Measurements from ENCODE around the gene MYH3.

MYH3 gene

GRCh38 chr17:10613775-10614513, 43.2 kb downstream of the MYH3 start:
- H3K9me3 Mint-ChIP-seq = no peaks in the 10 kb centered on the region
- peaks cover 6% of the 10 kb centered on the region for H3K27me3 Mint-ChIP-seq
- H3K36me3 Mint-ChIP-seq (ENCODE audit: low read depth) = no peaks in the 10 kb centered on the region
- peaks cover 4% of the 10 kb centered on the region for H3K4me1 Mint-ChIP-seq (ENCODE audit: low read depth)
- H3K4me3 Mint-ChIP-seq = no peak overlapping the region
- H3K27ac Mint-ChIP-seq = no peak overlapping the region

- H3K36me3 Mint-ChIP-seq (ENCODE audit: low read depth) = no peaks in the 10 kb centered on the region
- H3K9me3 Mint-ChIP-seq = no peaks in the 10 kb centered on the region
- H3K4me3 Mint-ChIP-seq = no peak overlapping the region
- H3K4me1 Mint-ChIP-seq (ENCODE audit: low read depth) = peaks cover 2% of the 10 kb centered on the region
- no peak overlapping the region for H3K27ac Mint-ChIP-seq
- H3K27me3 Mint-ChIP-seq = peaks cover 10% of the 10 kb centered on the region
Measured at GRCh38 chr17:10612957-10613744, 44.0 kb downstream of the MYH3 start.

- Mint-ChIP-seq H3K27ac (no peak overlapping the region), H3K4me3 (no peak overlapping the region), H3K9me3 (no peaks in the 10 kb centered on the region), H3K27me3 (peaks cover 12% of the 10 kb centered on the region), H3K36me3 (ENCODE audit: low read depth) (no peaks in the 10 kb centered on the region), H3K4me1 (ENCODE audit: low read depth) (no peaks in the 10 kb centered on the region)
Measured at GRCh38 chr17:10610884-10611283, 46.2 kb downstream of the MYH3 start.

- no peak overlapping the region for H3K27ac Mint-ChIP-seq
- no peak overlapping the region for H3K4me3 Mint-ChIP-seq
- H3K9me3 Mint-ChIP-seq = no peaks in the 10 kb centered on the region
- peaks cover 11% of the 10 kb centered on the region for H3K27me3 Mint-ChIP-seq
- no peaks in the 10 kb centered on the region for H3K4me1 Mint-ChIP-seq (ENCODE audit: low read depth)
- no peaks in the 10 kb centered on the region for H3K36me3 Mint-ChIP-seq (ENCODE audit: low read depth)
Measured at GRCh38 chr17:10608244-10608643, 48.9 kb downstream of the MYH3 start.

GRCh38 chr17:10606110-10606509, 51.0 kb downstream of the MYH3 start:
- Mint-ChIP-seq H3K27ac (no peak overlapping the region), H3K4me1 (ENCODE audit: low read depth) (no peaks in the 10 kb centered on the region), H3K36me3 (ENCODE audit: low read depth) (no peaks in the 10 kb centered on the region), H3K9me3 (no peaks in the 10 kb centered on the region), H3K4me3 (no peak overlapping the region), H3K27me3 (peaks cover 14% of the 10 kb centered on the region)

- no peaks in the 10 kb centered on the region for H3K4me1 Mint-ChIP-seq (ENCODE audit: low read depth)
- H3K9me3 Mint-ChIP-seq = no peaks in the 10 kb centered on the region
- H3K27ac Mint-ChIP-seq = no peak overlapping the region
- H3K36me3 Mint-ChIP-seq (ENCODE audit: low read depth) = no peaks in the 10 kb centered on the region
- peaks cover 16% of the 10 kb centered on the region for H3K27me3 Mint-ChIP-seq
- no peak overlapping the region for H3K4me3 Mint-ChIP-seq
Measured at GRCh38 chr17:10605221-10605783, 51.8 kb downstream of the MYH3 start.

- H3K4me1 Mint-ChIP-seq (ENCODE audit: low read depth) = no peaks in the 10 kb centered on the region
- H3K27ac Mint-ChIP-seq = no peak overlapping the region
- H3K36me3 Mint-ChIP-seq (ENCODE audit: low read depth) = no peaks in the 10 kb centered on the region
- no peak overlapping the region for H3K4me3 Mint-ChIP-seq
- no peaks in the 10 kb centered on the region for H3K9me3 Mint-ChIP-seq
- H3K27me3 Mint-ChIP-seq = peaks cover 21% of the 10 kb centered on the region
Measured at GRCh38 chr17:10604521-10604920, 52.6 kb downstream of the MYH3 start.

GRCh38 chr17:10603931-10604330, 53.2 kb downstream of the MYH3 start:
- no peaks in the 10 kb centered on the region for H3K36me3 Mint-ChIP-seq (ENCODE audit: low read depth)
- no peaks in the 10 kb centered on the region for H3K9me3 Mint-ChIP-seq
- no peaks in the 10 kb centered on the region for H3K4me1 Mint-ChIP-seq (ENCODE audit: low read depth)
- H3K27ac Mint-ChIP-seq = no peak overlapping the region
- H3K4me3 Mint-ChIP-seq = no peak overlapping the region
- H3K27me3 Mint-ChIP-seq = peaks cover 22% of the 10 kb centered on the region

- Mint-ChIP-seq H3K4me1 (ENCODE audit: low read depth) (no peaks in the 10 kb centered on the region), H3K4me3 (no peak overlapping the region), H3K27me3 (peaks cover 17% of the 10 kb centered on the region), H3K9me3 (no peaks in the 10 kb centered on the region), H3K27ac (no peak overlapping the region), H3K36me3 (ENCODE audit: low read depth) (no peaks in the 10 kb centered on the region)
Measured at GRCh38 chr17:10600571-10600970, 56.5 kb downstream of the MYH3 start.

GRCh38 chr17:10598621-10599020, 58.5 kb downstream of the MYH3 start:
- H3K27ac Mint-ChIP-seq = no peak overlapping the region
- peaks cover 28% of the 10 kb centered on the region for H3K27me3 Mint-ChIP-seq
- no peaks in the 10 kb centered on the region for H3K36me3 Mint-ChIP-seq (ENCODE audit: low read depth)
- H3K4me1 Mint-ChIP-seq (ENCODE audit: low read depth) = no peaks in the 10 kb centered on the region
- H3K4me3 Mint-ChIP-seq = no peak overlapping the region
- H3K9me3 Mint-ChIP-seq = no peaks in the 10 kb centered on the region

GRCh38 chr17:10589553-10590145, 67.5 kb downstream of the MYH3 start:
- peaks cover 28% of the 10 kb centered on the region for H3K27me3 Mint-ChIP-seq
- H3K9me3 Mint-ChIP-seq = no peaks in the 10 kb centered on the region
- no peaks in the 10 kb centered on the region for H3K4me1 Mint-ChIP-seq (ENCODE audit: low read depth)
- no peaks in the 10 kb centered on the region for H3K36me3 Mint-ChIP-seq (ENCODE audit: low read depth)
- H3K4me3 Mint-ChIP-seq = no peak overlapping the region
- H3K27ac Mint-ChIP-seq = no peak overlapping the region

GRCh38 chr17:10585529-10585928, 71.6 kb downstream of the MYH3 start:
- Mint-ChIP-seq H3K27ac (no peak overlapping the region), H3K4me3 (no peak overlapping the region), H3K36me3 (ENCODE audit: low read depth) (no peaks in the 10 kb centered on the region), H3K9me3 (no peaks in the 10 kb centered on the region), H3K27me3 (peaks cover 38% of the 10 kb centered on the region), H3K4me1 (ENCODE audit: low read depth) (no peaks in the 10 kb centered on the region)

GRCh38 chr17:10583834-10584233, 73.3 kb downstream of the MYH3 start:
- no peak overlapping the region for H3K27ac Mint-ChIP-seq
- no peaks in the 10 kb centered on the region for H3K4me1 Mint-ChIP-seq (ENCODE audit: low read depth)
- no peaks in the 10 kb centered on the region for H3K9me3 Mint-ChIP-seq
- no peaks in the 10 kb centered on the region for H3K36me3 Mint-ChIP-seq (ENCODE audit: low read depth)
- peaks cover 38% of the 10 kb centered on the region for H3K27me3 Mint-ChIP-seq
- no peak overlapping the region for H3K4me3 Mint-ChIP-seq

- Mint-ChIP-seq H3K36me3 (ENCODE audit: low read depth) (no peaks in the 10 kb centered on the region), H3K4me1 (ENCODE audit: low read depth) (no peaks in the 10 kb centered on the region), H3K27ac (no peak overlapping the region), H3K9me3 (no peaks in the 10 kb centered on the region), H3K4me3 (no peak overlapping the region), H3K27me3 (peaks cover 30% of the 10 kb centered on the region)
Measured at GRCh38 chr17:10579270-10579669, 77.8 kb downstream of the MYH3 start.

All from stimulated activated naive CD8-positive, alpha-beta T cell treated with anti-CD3 and anti-CD28 coated beads, Interleukin-15, Interleukin-2, amounts not matched to agents 100 ng/mL and 50 ng/mL, for 24 hours (primary cell).